Body of pancreas (tissue), 4 donors: ENCODE data around the gene TMEM40.

Source experiments
- CTCF ChIP-seq, 7 experiments: fragments of 450-650 bp in 4 of 7; fragments of 200-600 bp in 3 of 7; sonication (generic) in 3 of 7; IDR thresholded peaks; one replicate each; pipeline ENCODE4 v1.5.1; 2016 to 2019; ENCODE audit warnings: antibody characterized with exemption in 7 of 7
- POLR2A ChIP-seq, 3 donors: fragments of 450-650 bp; IDR thresholded peaks; one replicate each; pipeline ENCODE4 v1.6.1; 2016; ENCODE audit warnings: antibody characterized with exemption in 3 of 3, mild to moderate bottlenecking in 2 of 3

GRCh38 chr3:12742330-12743107 is 16.5 kb downstream of the TMEM40 start:
- TF ChIP-seq CTCF (IDR thresholded peaks at IDR 0.05) (no peak), POLR2A (IDR thresholded peaks at IDR 0.05) (no peak)
